ENCODE results near the gene GRAMD2B. TPM values are rescaled to one million over a fixed set of nuclear protein-coding genes. Genes with fewer than 3 reads are reported as not detected.

GRAMD2B gene
- total and polyA plus RNA-seq, 4 donors: 8.5 to 19.4 (median 14.9) TPM

DNA sequence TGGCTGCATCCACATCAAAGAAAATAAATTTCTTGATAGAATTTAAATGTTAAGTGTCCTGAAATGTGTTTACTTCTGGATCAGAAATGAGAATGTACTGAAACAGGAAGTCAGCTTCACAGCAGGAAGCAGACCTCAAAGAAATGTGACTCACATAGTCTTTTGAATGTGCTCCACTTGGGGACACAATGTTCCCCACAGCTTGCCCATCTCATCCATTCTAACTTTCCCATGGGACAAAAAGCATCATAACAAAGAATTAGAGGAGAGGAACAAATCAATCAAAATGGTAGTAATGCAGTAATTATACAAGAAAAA lies 85.7 kb downstream of the GRAMD2B start:
- ATAC-seq (ENCODE audit: insufficient read depth, low FRiP score) (peak; percentile 56), DNase-seq (no peak)
- H3K27ac ChIP-seq (ENCODE audit: low read depth in 1 of 2, low read length in 1 of 2): peak overlapping the region; percentile 51 to 89

GRCh38 chr5:126509339-126509738 lies 86.1 kb downstream of the GRAMD2B start:
- 81 to 87% methylated on average over 5 of the region's 5 CpGs for WGBS, 2 donors
- Histone ChIP-seq H3K4me1 (ENCODE audit: control insufficient read depth in 5 of 5, insufficient read depth in 5 of 5, low read length in 5 of 5) (peaks cover 0 to 8% (median 0%) of the 10 kb centered on the region in 5 donors), H3K9me3 (ENCODE audit: control insufficient read depth in 4 of 4, insufficient read depth in 3 of 4, low read length in 3 of 4) (no peaks in the 10 kb centered on the region), H3K27me3 (ENCODE audit: control insufficient read depth in 3 of 3, insufficient read depth in 3 of 3, low read length in 2 of 3) (no peaks in the 10 kb centered on the region), H3K36me3 (ENCODE audit: control insufficient read depth in 4 of 4, insufficient read depth in 4 of 4, low read length in 4 of 4) (no peaks in the 10 kb centered on the region), H3K9ac (ENCODE audit: insufficient read depth in 1 of 2, low read length in 2 of 2) (no peak overlapping the region), H3K4me3 (no peak overlapping the region), H3K27ac (ENCODE audit: low read depth in 1 of 2, low read length in 1 of 2) (peak overlapping the region; percentile 33 to 45)
- no peak for DNase-seq
- ATAC-seq (ENCODE audit: insufficient read depth, low FRiP score): no peak
- no peak for TF ChIP-seq CTCF (IDR thresholded peaks at IDR 0.05; ENCODE audit: control extremely low read depth, extremely low read depth)

More for the DNA sequence above, 85.7 kb downstream of the GRAMD2B start:
- Histone ChIP-seq H3K9ac (ENCODE audit: insufficient read depth in 1 of 2, low read length in 2 of 2) (no peak overlapping the region), H3K9me3 (ENCODE audit: control insufficient read depth in 4 of 4, insufficient read depth in 3 of 4, low read length in 3 of 4) (no peaks in the 10 kb centered on the region), H3K4me1 (ENCODE audit: control insufficient read depth in 5 of 5, insufficient read depth in 5 of 5, low read length in 5 of 5) (peaks cover 0 to 12% (median 3%) of the 10 kb centered on the region in 5 donors), H3K36me3 (ENCODE audit: control insufficient read depth in 4 of 4, insufficient read depth in 4 of 4, low read length in 4 of 4) (no peaks in the 10 kb centered on the region), H3K27me3 (ENCODE audit: control insufficient read depth in 3 of 3, insufficient read depth in 3 of 3, low read length in 2 of 3) (no peaks in the 10 kb centered on the region), H3K4me3 (no peak overlapping the region)
- no peak for TF ChIP-seq CTCF (IDR thresholded peaks at IDR 0.05; ENCODE audit: control extremely low read depth, extremely low read depth)

DNA sequence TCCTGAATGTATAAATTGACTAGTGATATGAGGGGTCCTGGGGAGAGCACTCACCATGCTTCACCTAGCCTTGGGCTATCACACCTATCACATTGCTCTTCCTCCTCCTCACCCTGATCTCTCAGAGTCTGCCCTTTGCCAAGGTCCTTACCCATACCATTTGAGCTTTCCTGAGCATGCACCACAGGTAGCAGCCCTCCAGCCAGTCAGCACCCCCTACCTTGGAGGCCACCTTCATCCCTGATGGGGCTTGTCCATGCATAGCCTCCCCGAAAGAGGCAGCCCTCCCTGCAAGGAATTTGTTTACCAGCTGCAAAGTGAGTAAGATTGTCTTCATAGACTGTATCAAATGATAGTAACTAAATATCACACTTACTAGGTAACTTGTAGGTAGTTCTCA lies 88.8 kb downstream of the GRAMD2B start:
- WGBS, 2 donors: 98 to 100% methylated on average over 1 of the region's 1 CpG
- DNase-seq (no peak), ATAC-seq (ENCODE audit: insufficient read depth, low FRiP score) (no peak)
- H3K36me3 ChIP-seq (ENCODE audit: control insufficient read depth in 4 of 4, insufficient read depth in 4 of 4, low read length in 4 of 4): no peaks in the 10 kb centered on the region
- TF ChIP-seq CTCF (IDR thresholded peaks at IDR 0.05; ENCODE audit: control extremely low read depth, extremely low read depth): no peak
- no peak overlapping the region for H3K4me3 ChIP-seq
- no peak overlapping the region for H3K9ac ChIP-seq (ENCODE audit: insufficient read depth in 1 of 2, low read length in 2 of 2)
- H3K27me3 ChIP-seq (ENCODE audit: control insufficient read depth in 3 of 3, insufficient read depth in 3 of 3, low read length in 2 of 3): no peaks in the 10 kb centered on the region
- no peak overlapping the region for H3K27ac ChIP-seq (ENCODE audit: low read depth in 1 of 2, low read length in 1 of 2)
- peaks cover 0 to 8% (median under 1%) of the 10 kb centered on the region in 5 donors for H3K4me1 ChIP-seq (ENCODE audit: control insufficient read depth in 5 of 5, insufficient read depth in 5 of 5, low read length in 5 of 5)
- no peaks in the 10 kb centered on the region for H3K9me3 ChIP-seq (ENCODE audit: control insufficient read depth in 4 of 4, insufficient read depth in 3 of 4, low read length in 3 of 4)

- ATAC-seq (ENCODE audit: insufficient read depth, low FRiP score): no peak
- Histone ChIP-seq H3K4me3 (no peak overlapping the region), H3K9me3 (ENCODE audit: control insufficient read depth in 4 of 4, insufficient read depth in 3 of 4, low read length in 3 of 4) (no peaks in the 10 kb centered on the region), H3K36me3 (ENCODE audit: control insufficient read depth in 4 of 4, insufficient read depth in 4 of 4, low read length in 4 of 4) (no peaks in the 10 kb centered on the region), H3K27ac (ENCODE audit: low read depth in 1 of 2, low read length in 1 of 2) (no peak overlapping the region), H3K9ac (ENCODE audit: insufficient read depth in 1 of 2, low read length in 2 of 2) (no peak overlapping the region), H3K4me1 (ENCODE audit: control insufficient read depth in 5 of 5, insufficient read depth in 5 of 5, low read length in 5 of 5) (peaks cover 0 to 8% (median 2%) of the 10 kb centered on the region in 5 donors), H3K27me3 (ENCODE audit: control insufficient read depth in 3 of 3, insufficient read depth in 3 of 3, low read length in 2 of 3) (no peaks in the 10 kb centered on the region)
- 91 to 93% methylated on average over 3 of the region's 3 CpGs for WGBS, 2 donors
- TF ChIP-seq CTCF (IDR thresholded peaks at IDR 0.05; ENCODE audit: control extremely low read depth, extremely low read depth): no peak
- DNase-seq: no peak
These were observed 89.2 kb downstream of the GRAMD2B start for GRCh38 chr5:126512451-126512850.
